HCT116 (cell line): ENCODE measurements around the gene HAAO. TPM values are rescaled to one million over a fixed set of nuclear protein-coding genes. Genes with fewer than 3 reads are reported as not detected.

Source experiments
- ATAC-seq: fragments of 200-7000 bp; cut with Tn5 transposase; 2 replicates; pipeline ENCODE4 v1.9.1; 2020; ENCODE audit warnings: mild to moderate bottlenecking, moderate library complexity
- BruUV-seq: library from RNA; stranded (reverse); fragments of 400-500 nt; replicated peaks from 2 replicates; lab custom pipeline; 2021; lab: Mats Ljungman, UMichigan
- CTCF ChIA-PET: fragments of 300-600 bp; sonication (Branson Sonifier 250); formaldehyde crosslinking; loops from one replicate; lab custom pipeline; 2021; ENCODE audit warnings: antibody characterized with exemption; lab: Charles Lee
- POLR2A ChIA-PET: fragments of 300-600, 350-600 bp; sonication (Branson Sonifier 250); formaldehyde crosslinking; loops from one replicate; lab custom pipeline; 2021; ENCODE audit warnings: antibody characterized with exemption; lab: Charles Lee
- RAD21 ChIA-PET, 2 experiments: fragments of 300-600 bp; sonication (Branson Sonifier 250); formaldehyde crosslinking; loops; one replicate each; lab custom pipeline; 2023; ENCODE audit warnings: low total read pairs in 2 of 2; ENCODE audit not compliant: uncharacterized antibody in 2 of 2, unreplicated experiment in 2 of 2, low non-redundant PET in 1 of 2; lab: Charles Lee
- DNase-seq: peaks from one replicate; pipeline ENCODE4 v3.0.0-alpha.2; 2010; ENCODE audit warnings: low read depth, low spot score
- H2AFZ ChIP-seq: fragments of 200-600 bp; shearing (Covaris generic), sonication (generic); 2 replicates; pipeline ENCODE4 v1.6.1; 2017; ENCODE audit warnings: low read depth, mixed run types, mixed read lengths, antibody characterized with exemption, low read length; ENCODE audit not compliant: poor library complexity, severe bottlenecking
- H3K27ac ChIP-seq: 2 replicates; pipeline ENCODE4 v1.5.1; 2012; ENCODE audit warnings: low read depth, low read length
- H3K27me3 ChIP-seq: fragments of 200-600 bp; sonication (generic); 2 replicates; pipeline ENCODE4 v1.6.1; 2016; ENCODE audit warnings: mixed run types, low read length, mixed read lengths; ENCODE audit not compliant: insufficient read depth
- H3K36me3 ChIP-seq, 2 experiments: fragments of 200-500 bp in 1 of 2; fragments of 200-600 bp in 1 of 2; sonication (Bioruptor generic) in 1 of 2; sonication (generic) in 1 of 2; 2 replicates each; pipeline versions ENCODE4 v1.5.1 to v1.6.1; 2014 to 2016; ENCODE audit warnings: low read length in 2 of 2, inconsistent platforms in 1 of 2, mixed read lengths in 1 of 2, mixed run types in 1 of 2; ENCODE audit not compliant: insufficient read depth in 2 of 2, control insufficient read depth in 1 of 2
- H3K4me1 ChIP-seq, 2 experiments: fragments of 200-600 bp in 1 of 2; sonication (generic) in 1 of 2; 2 replicates each; pipeline versions ENCODE4 v1.5.1 to v1.6.1; 2012 to 2017; ENCODE audit warnings: low read length in 2 of 2, inconsistent platforms in 1 of 2, mild to moderate bottlenecking in 1 of 2, mixed read lengths in 1 of 2, mixed run types in 1 of 2, moderate library complexity in 1 of 2; ENCODE audit not compliant: insufficient read depth in 2 of 2, control insufficient read depth in 1 of 2
- H3K4me2 ChIP-seq: fragments of 200-600 bp; sonication (generic); 2 replicates; pipeline ENCODE4 v1.6.1; 2017; ENCODE audit warnings: mixed run types, low read length, mixed read lengths
- H3K4me3 ChIP-seq, 2 experiments: fragments of 200-600 bp in 1 of 2; sonication (generic) in 1 of 2; replicated peaks in 1 of 2; 2 replicates each; pipeline ENCODE4 v1.5.1; 2011 to 2016; ENCODE audit warnings: low read length in 2 of 2, control low read depth in 1 of 2, low read depth in 1 of 2, mild to moderate bottlenecking in 1 of 2, mixed read lengths in 1 of 2, mixed run types in 1 of 2
- H3K79me2 ChIP-seq: fragments of 200-600 bp; sonication (generic); 2 replicates; pipeline ENCODE4 v1.6.1; 2017; ENCODE audit warnings: mild to moderate bottlenecking, mixed run types, low read length, moderate library complexity, mixed read lengths; ENCODE audit not compliant: insufficient read depth
- H3K9ac ChIP-seq: fragments of 200-600 bp; sonication (generic); 2 replicates; pipeline ENCODE4 v1.6.1; 2016; ENCODE audit warnings: low read length, mixed read lengths
- H3K9me2 ChIP-seq: fragments of 200-600 bp; sonication (generic), shearing (Covaris generic); 2 replicates; pipeline ENCODE4 v1.6.1; 2017; ENCODE audit warnings: mixed run types, mild to moderate bottlenecking, moderate library complexity; ENCODE audit not compliant: insufficient read depth
- H3K9me3 ChIP-seq, 2 experiments: fragments of 200-500 bp in 1 of 2; fragments of 200-600 bp in 1 of 2; sonication (Bioruptor generic) in 1 of 2; sonication (generic) in 1 of 2; 2 replicates each; pipeline ENCODE4 v1.6.1; 2014 to 2017; ENCODE audit warnings: low read length in 2 of 2, mixed read lengths in 2 of 2, inconsistent platforms in 1 of 2, low read depth in 1 of 2, mild to moderate bottlenecking in 1 of 2, mixed run types in 1 of 2, moderate library complexity in 1 of 2; ENCODE audit not compliant: control insufficient read depth in 1 of 2, insufficient read depth in 1 of 2
- H4K20me1 ChIP-seq: fragments of 200-600 bp; sonication (generic), shearing (Covaris generic); 2 replicates; pipeline ENCODE4 v1.6.1; 2017; ENCODE audit warnings: mixed run types, mild to moderate bottlenecking, moderate library complexity; ENCODE audit not compliant: insufficient read depth
- CBX3 ChIP-seq: IDR thresholded peaks from 2 replicates; pipeline ENCODE4 v1.6.1; 2012; ENCODE audit warnings: low read depth
- CEBPB ChIP-seq: IDR thresholded peaks from 2 replicates; pipeline ENCODE4 v1.6.1; 2012; ENCODE audit warnings: low read depth
- CTCF ChIP-seq, 3 experiments: fragments of 200-600 bp in 1 of 3; sonication (generic) in 1 of 3; IDR thresholded peaks in 2 of 3; conservative IDR thresholded peaks in 1 of 3; 2 replicates each; pipeline ENCODE4 v1.5.1; 2012 to 2017; ENCODE audit warnings: low read depth in 2 of 3, low read length in 2 of 3, antibody characterized with exemption in 1 of 3, borderline replicate concordance in 1 of 3, control low read depth in 1 of 3, mild to moderate bottlenecking in 1 of 3, mixed read lengths in 1 of 3, mixed run types in 1 of 3, moderate library complexity in 1 of 3; ENCODE audit not compliant: insufficient read depth in 1 of 3
- EGR1 ChIP-seq: IDR thresholded peaks from 2 replicates; pipeline ENCODE4 v1.6.1; 2012; ENCODE audit warnings: low read depth
- ELF1 ChIP-seq: IDR thresholded peaks from 2 replicates; pipeline ENCODE4 v1.6.1; 2012; ENCODE audit warnings: low read depth, borderline replicate concordance
- EZH2 ChIP-seq: fragments of 200-600 bp; sonication (generic); IDR thresholded peaks from 2 replicates; pipeline ENCODE4 v1.6.1; 2017; ENCODE audit warnings: antibody characterized with exemption, mixed run types
- EZH2phosphoT487 ChIP-seq: fragments of 200-600 bp; IDR thresholded peaks from 2 replicates; pipeline ENCODE4 v1.6.1; 2018; ENCODE audit warnings: antibody characterized with exemption, borderline replicate concordance
- JUND ChIP-seq: IDR thresholded peaks from 2 replicates; pipeline ENCODE4 v1.6.1; 2012
- MAX ChIP-seq: IDR thresholded peaks from 2 replicates; pipeline ENCODE4 v1.6.1; 2012
- POLR2A ChIP-seq: IDR thresholded peaks from 2 replicates; pipeline ENCODE4 v1.7.0; 2011; ENCODE audit warnings: borderline replicate concordance; ENCODE audit not compliant: insufficient read depth, insufficient read length; ENCODE audit errors: extremely low read depth
- RAD21 ChIP-seq: IDR thresholded peaks from 2 replicates; pipeline ENCODE4 v1.6.1; 2012; ENCODE audit warnings: low read depth, mild to moderate bottlenecking
- REST ChIP-seq: IDR thresholded peaks from 2 replicates; pipeline ENCODE4 v1.6.1; 2012; ENCODE audit warnings: low read depth
- SIN3A ChIP-seq: IDR thresholded peaks from 2 replicates; pipeline ENCODE4 v1.6.1; 2012; ENCODE audit warnings: low read depth
- SP1 ChIP-seq: IDR thresholded peaks from 2 replicates; pipeline ENCODE4 v1.6.1; 2012; ENCODE audit warnings: low read depth
- SRF ChIP-seq: IDR thresholded peaks from 2 replicates; pipeline ENCODE4 v1.6.1; 2012; ENCODE audit warnings: low read depth
- ZBTB33 ChIP-seq: IDR thresholded peaks from 2 replicates; pipeline ENCODE4 v1.6.1; 2011; ENCODE audit warnings: mild to moderate bottlenecking, low read length, moderate library complexity; ENCODE audit not compliant: insufficient replicate concordance; ENCODE audit errors: extremely low read depth
- ZNF274 ChIP-seq: fragments of 200-500 bp; sonication (Bioruptor generic); IDR thresholded peaks from 2 replicates; pipeline ENCODE4 v1.6.1; 2014; ENCODE audit warnings: mild to moderate bottlenecking, low read depth, low read length, inconsistent platforms
- intact Hi-C: fragments of 100-400 bp; cut with micrococcal nuclease; formaldehyde crosslinking; loops from 2 replicates; pipeline ENCODE4 v1.10.0; 2022
- total RNA-seq: library from RNA; stranded (reverse); gene quantifications from one replicate; pipeline ENCODE4 v1.2.1, GENCODE V29; 2021; ENCODE audit not compliant: unreplicated experiment

HAAO gene
- total RNA-seq, 1 experiment from 2014 or later = not detected

- TF ChIP-seq ZNF274 = no peak
- no peak for TF ChIP-seq MAX
- no peak for TF ChIP-seq EGR1
- no peak for TF ChIP-seq ELF1
- TF ChIP-seq CEBPB = no peak
- no peak for TF ChIP-seq ZBTB33
- no peak for TF ChIP-seq SIN3A
These were observed 43.5 kb downstream of the HAAO start (continued) for GRCh38 chr2:42748840-42749239.

GRCh38 chr2:42747422-42747821 lies 45.0 kb downstream of the HAAO start:
- no peak overlapping the region for H3K9ac ChIP-seq

More at GRCh38 chr2:42747422-42747821, 45.0 kb downstream of the HAAO start:
- H3K4me2 ChIP-seq = no peak overlapping the region
- intact Hi-C loops = no loop called here
- TF ChIP-seq JUND = no peak
- TF ChIP-seq RAD21 = no peak
- TF ChIP-seq CTCF (IDR thresholded peaks at IDR 0.05 in 2 of 3, conservative IDR thresholded peaks at IDR 0.05 in 1 of 3; ENCODE audit: borderline replicate concordance in 1 of 3, insufficient read depth in 1 of 3, low read depth in 2 of 3, low read length in 2 of 3) = no peak
- no peak for TF ChIP-seq REST
- no peak for TF ChIP-seq SRF
- TF ChIP-seq EZH2phosphoT487 = no peak
- no peak for TF ChIP-seq EGR1
- TF ChIP-seq POLR2A = no peak
- TF ChIP-seq SP1 = no peak
- TF ChIP-seq CBX3 = no peak
- no peak for TF ChIP-seq MAX
- TF ChIP-seq EZH2 = no peak
- H3K4me1 ChIP-seq = peaks cover 0 to 13% of the 10 kb centered on the region in 2 experiments; a peak in 2 of 4 replicates
- H3K79me2 ChIP-seq = no peaks in the 10 kb centered on the region
- no peak overlapping the region for H3K4me3 ChIP-seq
- no peaks in the 10 kb centered on the region for H3K27me3 ChIP-seq
- no peaks in the 10 kb centered on the region for H4K20me1 ChIP-seq
- ChIA-PET CTCF (no interaction called here), POLR2A (no interaction called here), RAD21 (no interaction called here)
- no peak overlapping the region for H2AFZ ChIP-seq
- H3K9me2 ChIP-seq = 0 out of 2 replicates have a peak, but pooled peaks cover 4% of the 10 kb centered on the region
- no peak overlapping the region for H3K27ac ChIP-seq
- H3K36me3 ChIP-seq = no peaks in the 10 kb centered on the region
- ATAC-seq = no peak
- no peaks in the 10 kb centered on the region for H3K9me3 ChIP-seq
- no TSS peak for BruUV-seq
- no peak for DNase-seq
